GM10248 (cell line): ENCODE data around the gene ACBD4.
"Not testable (repeated sequence)": the region's sequence is repeated elsewhere in the genome, so short reads cannot be mapped to it uniquely, and the experiment has no call there.

Experiments
- CTCF ChIA-PET: fragments of 300-600 bp; sonication (Branson Sonifier 250); formaldehyde crosslinking; extraction: SDS; loops from one replicate; lab custom pipeline; 2021; ENCODE audit warnings: antibody characterized with exemption; lab: Yijun Ruan, JAX
- POLR2A ChIA-PET: fragments of 350-650 bp; sonication (Branson Sonifier 250); formaldehyde crosslinking; extraction: SDS; loops from one replicate; lab custom pipeline; 2020; ENCODE audit warnings: antibody characterized with exemption; lab: Yijun Ruan, JAX
- DNase-seq: peaks from one replicate; pipeline ENCODE4 v3.0.0; 2012; ENCODE audit errors: extremely low spot score
- TF ChIP-seq, protein P1 (sequence below): IDR thresholded peaks from 2 replicates; pipeline ENCODE4 v1.5.1; 2012; ENCODE audit warnings: mild to moderate bottlenecking, low read depth; ENCODE audit errors: extremely low read depth, missing control alignments, control extremely low read depth

The ACBD4 gene

DNA sequence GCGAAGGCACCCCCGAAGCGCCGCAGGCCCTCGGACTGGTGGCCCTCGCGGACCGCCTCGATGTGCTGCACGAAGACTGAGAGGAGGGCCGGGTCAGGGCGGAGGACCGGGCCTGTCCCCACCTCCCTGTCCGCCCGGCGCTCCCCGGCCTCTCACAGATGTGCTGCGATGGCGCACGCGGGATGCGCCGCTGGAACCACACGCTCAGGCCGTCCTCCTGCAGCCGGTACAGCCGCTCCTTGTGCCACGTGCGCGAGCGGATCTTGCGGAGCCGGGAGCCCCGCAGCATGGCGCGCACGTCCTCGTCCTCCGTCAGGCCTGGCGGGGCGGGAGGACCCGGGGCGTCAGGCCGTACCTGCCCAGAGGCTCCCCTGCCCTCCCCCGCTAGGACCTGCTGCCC is 14.4 kb upstream of the ACBD4 start:
- no peak for DNase-seq
- POLR2A ChIA-PET = no interaction called here
- TF ChIP-seq, protein P1, sequence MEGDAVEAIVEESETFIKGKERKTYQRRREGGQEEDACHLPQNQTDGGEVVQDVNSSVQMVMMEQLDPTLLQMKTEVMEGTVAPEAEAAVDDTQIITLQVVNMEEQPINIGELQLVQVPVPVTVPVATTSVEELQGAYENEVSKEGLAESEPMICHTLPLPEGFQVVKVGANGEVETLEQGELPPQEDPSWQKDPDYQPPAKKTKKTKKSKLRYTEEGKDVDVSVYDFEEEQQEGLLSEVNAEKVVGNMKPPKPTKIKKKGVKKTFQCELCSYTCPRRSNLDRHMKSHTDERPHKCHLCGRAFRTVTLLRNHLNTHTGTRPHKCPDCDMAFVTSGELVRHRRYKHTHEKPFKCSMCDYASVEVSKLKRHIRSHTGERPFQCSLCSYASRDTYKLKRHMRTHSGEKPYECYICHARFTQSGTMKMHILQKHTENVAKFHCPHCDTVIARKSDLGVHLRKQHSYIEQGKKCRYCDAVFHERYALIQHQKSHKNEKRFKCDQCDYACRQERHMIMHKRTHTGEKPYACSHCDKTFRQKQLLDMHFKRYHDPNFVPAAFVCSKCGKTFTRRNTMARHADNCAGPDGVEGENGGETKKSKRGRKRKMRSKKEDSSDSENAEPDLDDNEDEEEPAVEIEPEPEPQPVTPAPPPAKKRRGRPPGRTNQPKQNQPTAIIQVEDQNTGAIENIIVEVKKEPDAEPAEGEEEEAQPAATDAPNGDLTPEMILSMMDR = no peak
- CTCF ChIA-PET = interaction anchor here (1.3 to 4.0 kb wide), 2 partner anchors 14 to 23 kb away, joined by 7 to 30 read pairs; partner anchors contain the start of gene ACBD4

DNA sequence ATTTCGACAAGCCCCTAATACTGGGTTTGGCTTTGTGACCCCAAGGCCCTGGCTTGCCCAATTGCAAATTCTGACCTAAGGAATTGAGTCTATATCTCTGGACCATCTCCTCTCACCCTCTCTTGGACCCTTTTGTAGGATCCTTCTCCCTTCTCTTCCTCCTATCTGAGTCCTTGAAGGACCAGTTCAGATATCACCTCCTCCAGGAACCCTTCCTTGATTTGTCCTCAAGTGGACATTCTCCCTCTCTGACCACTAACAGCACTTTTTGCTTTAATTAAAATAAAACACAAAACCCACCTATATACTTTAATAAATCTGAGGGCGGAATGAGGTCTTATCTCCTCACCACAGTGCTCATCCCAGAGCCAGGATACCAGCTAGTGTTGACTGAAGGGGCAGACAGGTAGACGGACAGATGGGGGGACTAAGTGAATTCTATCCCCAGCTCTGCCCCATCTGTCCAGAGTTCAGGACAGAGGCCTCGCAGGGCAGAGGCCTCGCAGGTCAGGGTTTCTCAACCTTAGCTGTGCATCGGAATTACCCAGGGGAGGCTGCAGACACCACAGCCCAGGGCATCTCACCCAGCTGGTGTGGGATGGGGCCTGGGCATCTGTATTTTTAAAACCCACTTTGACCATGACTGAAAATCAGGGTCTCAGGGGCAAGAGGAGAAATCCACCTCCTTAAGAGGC is 12.3 kb upstream of the ACBD4 start:
- CTCF ChIA-PET = interaction anchor here (1.1 to 2.0 kb wide), 4 partner anchors 9 to 74 kb away, joined by 4 to 9 read pairs (median 6); partner anchors contain the start of genes ACBD4 and PLCD3
- TF ChIP-seq, protein P1 = no peak
- POLR2A ChIA-PET = no interaction called here

DNA sequence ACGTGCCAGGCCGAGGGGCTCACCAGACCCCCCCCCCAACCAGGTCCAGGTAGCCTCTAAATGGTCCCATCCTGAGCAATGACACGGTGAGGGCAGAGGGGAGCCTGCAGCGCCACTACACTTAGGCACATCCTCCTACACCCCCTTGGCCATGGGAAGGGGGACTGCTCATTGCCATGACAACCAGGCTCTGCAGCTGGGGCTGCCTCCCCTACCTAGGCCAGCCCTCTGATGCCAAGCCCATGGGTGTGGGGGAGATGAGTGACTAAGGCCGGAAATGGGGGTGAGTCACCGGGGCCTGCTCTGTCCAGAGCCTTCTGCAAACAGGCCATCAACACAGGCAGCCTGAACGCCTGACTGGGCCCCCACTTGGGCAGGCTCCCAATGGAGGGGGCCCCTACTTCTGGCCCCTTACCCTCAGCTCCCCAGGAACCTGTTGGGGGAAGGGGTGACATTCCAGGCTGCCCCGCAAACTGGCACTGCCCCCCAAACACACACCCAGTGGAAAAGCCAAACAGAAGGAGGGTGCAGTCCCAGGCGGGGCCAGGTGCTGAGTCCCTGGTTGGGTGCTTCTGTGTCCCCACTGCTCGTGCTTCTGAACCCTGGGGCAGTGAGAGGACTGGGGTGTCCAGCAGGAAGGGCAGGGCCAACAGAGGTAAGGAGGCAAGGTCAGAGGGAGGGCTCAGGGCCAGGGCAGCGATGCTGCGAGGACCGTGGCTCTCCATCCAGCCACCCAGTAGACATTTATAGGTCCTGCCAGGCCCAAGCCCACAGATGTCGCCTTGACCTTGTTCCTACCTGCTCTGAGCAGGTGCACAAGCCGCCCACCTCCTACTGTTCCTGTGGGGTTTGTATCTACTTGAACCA is 11.3 kb upstream of the ACBD4 start:
- no peak for DNase-seq
- TF ChIP-seq, protein P1 = no peak
- ChIA-PET CTCF (interaction anchor here (1.0 to 2.0 kb wide), 5 partner anchors 8 to 73 kb away, joined by 3 to 9 read pairs (median 5); partner anchors contain the start of genes ACBD4 and PLCD3), POLR2A (no interaction called here)

More for the DNA sequence above, 12.3 kb upstream of the ACBD4 start:
- DNase-seq = no peak

DNA sequence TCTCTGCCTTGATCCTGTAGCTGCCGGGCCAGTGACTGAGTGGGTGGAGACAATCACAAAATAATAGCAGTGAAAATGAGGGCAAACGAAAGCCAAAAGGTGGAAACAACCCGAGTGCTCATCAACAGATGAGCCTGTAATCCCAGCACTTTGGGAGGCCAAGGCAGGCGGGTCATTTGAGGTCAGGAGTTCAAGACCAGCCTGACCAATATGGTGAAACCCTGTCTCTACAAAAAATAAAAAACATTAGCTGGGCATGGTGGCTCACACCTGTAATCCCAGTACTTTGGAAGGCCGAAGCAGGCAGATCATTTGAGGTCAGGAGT is 10.7 kb upstream of the ACBD4 start:
- CTCF ChIA-PET = interaction anchor here (1.0 to 2.0 kb wide), 4 partner anchors 8 to 73 kb away, joined by 3 to 9 read pairs (median 6); partner anchors contain the start of genes ACBD4 and PLCD3
- DNase-seq, POLR2A ChIA-PET: not testable (repeated sequence)

DNA sequence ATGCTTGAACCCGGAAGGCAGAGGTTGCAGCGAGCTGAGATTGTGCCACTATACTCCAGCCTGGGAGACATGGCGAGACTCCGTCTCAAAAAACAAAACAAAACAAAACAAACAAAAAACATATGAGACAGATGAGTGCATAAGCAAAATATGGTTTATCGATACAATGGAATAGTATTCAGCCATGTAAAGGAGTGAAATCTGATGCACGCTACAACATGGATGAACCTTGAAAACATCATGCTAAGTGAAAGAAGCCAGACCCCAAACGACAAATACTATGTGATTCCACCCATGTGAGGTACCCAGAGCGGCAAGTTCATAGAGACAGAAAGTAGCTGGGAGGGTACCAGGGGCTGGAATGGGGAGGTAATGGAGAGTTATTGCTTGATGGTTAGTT is 10.0 kb upstream of the ACBD4 start:
- TF ChIP-seq, protein P1 = no peak
- ChIA-PET POLR2A (no interaction called here), CTCF (interaction anchor here (1.1 to 2.0 kb wide), 1 partner anchor 10 kb away, joined by 9 to 12 read pairs; the partner anchor contains the start of gene ACBD4)
- DNase-seq = no peak

DNA sequence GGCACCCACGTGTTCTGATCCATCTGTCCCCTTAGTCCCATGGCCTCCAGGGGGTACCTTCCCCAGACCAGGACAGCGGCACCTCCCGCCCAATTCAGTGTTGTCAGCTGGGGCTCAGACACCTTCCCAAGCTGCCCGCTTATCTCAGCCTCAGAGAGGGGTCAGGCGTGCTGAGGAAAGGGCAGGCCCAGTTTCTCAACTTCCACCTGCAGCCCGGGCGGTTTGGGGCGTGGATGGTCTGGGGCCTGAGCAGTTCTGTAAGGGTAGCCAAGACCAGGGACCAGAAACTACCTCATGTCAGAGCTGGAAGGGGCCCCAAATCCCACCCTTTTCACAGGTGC is 8.3 kb upstream of the ACBD4 start:
- POLR2A ChIA-PET = interaction anchor here (0.7 kb wide), 1 partner anchor 67 kb away, joined by 4 read pairs; no protein-coding TSS in a partner anchor
- TF ChIP-seq, protein P1 = no peak
- CTCF ChIA-PET = interaction anchor here (0.7 to 13.5 kb wide), 3 partner anchors 8 to 68 kb away, joined by 3 to 316 read pairs (median 3); partner anchors contain the start of gene ACBD4
- no peak for DNase-seq
